SU-DHL-6 (cell line): ENCODE data around the gene IDH2.

Experiments used
- H2AFZ ChIP-seq: fragments of 200-600 bp; sonication (generic); 2 replicates; pipeline ENCODE4 v1.6.1; 2014; ENCODE audit warnings: low read depth, mild to moderate bottlenecking, moderate library complexity, mixed read lengths, antibody characterized with exemption, low read length; ENCODE audit not compliant: severe bottlenecking
- H3F3A ChIP-seq: fragments of 200-600 bp; shearing (Covaris generic); 2 replicates; pipeline ENCODE4 v1.6.0; 2016; ENCODE audit warnings: antibody characterized with exemption, mild to moderate bottlenecking; ENCODE audit not compliant: insufficient read depth
- H3K27ac ChIP-seq: fragments of 200-600 bp; sonication (generic); 2 replicates; pipeline ENCODE4 v1.5.1; 2016; ENCODE audit warnings: low read depth, mild to moderate bottlenecking, low read length, moderate library complexity, mixed read lengths
- H3K27me3 ChIP-seq: fragments of 200-600 bp; sonication (generic), shearing (Covaris generic); 2 replicates; pipeline ENCODE4 v1.6.0; 2014; ENCODE audit warnings: mild to moderate bottlenecking, low read length
- H3K36me3 ChIP-seq: fragments of 200-600 bp; sonication (generic); 2 replicates; pipeline ENCODE4 v1.6.1; 2014; ENCODE audit warnings: mild to moderate bottlenecking, low read length, mixed read lengths
- H3K4me2 ChIP-seq: fragments of 300-600, 200-600 bp; shearing (Covaris generic), sonication (generic); 2 replicates; pipeline ENCODE4 v1.6.0; 2014; ENCODE audit warnings: low read length, low read depth, mild to moderate bottlenecking; ENCODE audit not compliant: poor library complexity, severe bottlenecking
- H3K4me3 ChIP-seq: fragments of 200-600 bp; sonication (generic); 2 replicates; pipeline ENCODE4 v1.5.1; 2014; ENCODE audit warnings: antibody characterized with exemption, low read length, mild to moderate bottlenecking, mixed read lengths; ENCODE audit not compliant: insufficient read depth, poor library complexity, severe bottlenecking
- H3K79me2 ChIP-seq: fragments of 200-600 bp; sonication (generic); 2 replicates; pipeline ENCODE4 v1.6.1; 2014; ENCODE audit warnings: mild to moderate bottlenecking, low read length, moderate library complexity; ENCODE audit not compliant: insufficient read depth
- H3K9ac ChIP-seq: fragments of 200-600 bp; sonication (generic); 2 replicates; pipeline ENCODE4 v1.7.0; 2014; ENCODE audit warnings: mild to moderate bottlenecking, low read length
- H3K9me2 ChIP-seq: fragments of 200-600 bp; sonication (generic); replicated peaks from 2 replicates; pipeline ENCODE4 v1.6.1; 2014; ENCODE audit warnings: low read length; ENCODE audit not compliant: insufficient read depth
- H3K9me3 ChIP-seq: fragments of 200-600 bp; sonication (generic); 2 replicates; pipeline ENCODE4 v1.6.1; 2014; ENCODE audit warnings: low read length, mixed read lengths; ENCODE audit not compliant: insufficient read depth
- H4K20me1 ChIP-seq: fragments of 200-600 bp; sonication (generic); 2 replicates; pipeline ENCODE4 v1.6.1; 2014; ENCODE audit warnings: low read depth, mild to moderate bottlenecking, antibody characterized with exemption, low read length, moderate library complexity, mixed read lengths
- CTCF ChIP-seq: fragments of 200-600 bp; sonication (generic); IDR thresholded peaks from one replicate; pipeline ENCODE4 v1.5.1; 2017; ENCODE audit warnings: antibody characterized with exemption, mild to moderate bottlenecking, low read length, moderate library complexity; ENCODE audit not compliant: insufficient read depth, poor library complexity, severe bottlenecking
- EZH2phosphoT487 ChIP-seq: fragments of 200-600 bp; sonication (generic), shearing (Covaris generic); conservative IDR thresholded peaks from 2 replicates; pipeline ENCODE4 v1.6.1; 2018; ENCODE audit warnings: mild to moderate bottlenecking, antibody characterized with exemption, low read length, moderate library complexity, mixed read lengths

The IDH2 gene

GRCh38 chr15:90036343-90036742, 65.9 kb downstream of the IDH2 start:
- Histone ChIP-seq H3K4me2 (no peak overlapping the region), H3K9ac (no peak overlapping the region)

GRCh38 chr15:90035840-90036230, 66.4 kb downstream of the IDH2 start:
- no peaks in the 10 kb centered on the region for H4K20me1 ChIP-seq
- H3K9me2 ChIP-seq, result no peaks in the 10 kb centered on the region
- H3K79me2 ChIP-seq, result no peaks in the 10 kb centered on the region
- H3K27me3 ChIP-seq, result no peaks in the 10 kb centered on the region
- no peak overlapping the region for H3K9ac ChIP-seq
- H3K4me3 ChIP-seq, result no peak overlapping the region
- H2AFZ ChIP-seq, result no peak overlapping the region
- no peaks in the 10 kb centered on the region for H3K9me3 ChIP-seq
- no peaks in the 10 kb centered on the region for H3K36me3 ChIP-seq
- H3K4me2 ChIP-seq, result no peak overlapping the region
- no peak overlapping the region for H3K27ac ChIP-seq
- no peaks in the 10 kb centered on the region for H3F3A ChIP-seq
- no peak for TF ChIP-seq EZH2phosphoT487
- TF ChIP-seq CTCF, result no peak

More at GRCh38 chr15:90036343-90036742, 65.9 kb downstream of the IDH2 start:
- Histone ChIP-seq H4K20me1 (no peaks in the 10 kb centered on the region), H3F3A (no peaks in the 10 kb centered on the region), H2AFZ (no peak overlapping the region), H3K36me3 (no peaks in the 10 kb centered on the region), H3K27me3 (no peaks in the 10 kb centered on the region), H3K9me2 (no peaks in the 10 kb centered on the region), H3K4me3 (no peak overlapping the region), H3K27ac (no peak overlapping the region), H3K9me3 (no peaks in the 10 kb centered on the region), H3K79me2 (no peaks in the 10 kb centered on the region)
- TF ChIP-seq EZH2phosphoT487, result no peak
- no peak for TF ChIP-seq CTCF

DNA sequence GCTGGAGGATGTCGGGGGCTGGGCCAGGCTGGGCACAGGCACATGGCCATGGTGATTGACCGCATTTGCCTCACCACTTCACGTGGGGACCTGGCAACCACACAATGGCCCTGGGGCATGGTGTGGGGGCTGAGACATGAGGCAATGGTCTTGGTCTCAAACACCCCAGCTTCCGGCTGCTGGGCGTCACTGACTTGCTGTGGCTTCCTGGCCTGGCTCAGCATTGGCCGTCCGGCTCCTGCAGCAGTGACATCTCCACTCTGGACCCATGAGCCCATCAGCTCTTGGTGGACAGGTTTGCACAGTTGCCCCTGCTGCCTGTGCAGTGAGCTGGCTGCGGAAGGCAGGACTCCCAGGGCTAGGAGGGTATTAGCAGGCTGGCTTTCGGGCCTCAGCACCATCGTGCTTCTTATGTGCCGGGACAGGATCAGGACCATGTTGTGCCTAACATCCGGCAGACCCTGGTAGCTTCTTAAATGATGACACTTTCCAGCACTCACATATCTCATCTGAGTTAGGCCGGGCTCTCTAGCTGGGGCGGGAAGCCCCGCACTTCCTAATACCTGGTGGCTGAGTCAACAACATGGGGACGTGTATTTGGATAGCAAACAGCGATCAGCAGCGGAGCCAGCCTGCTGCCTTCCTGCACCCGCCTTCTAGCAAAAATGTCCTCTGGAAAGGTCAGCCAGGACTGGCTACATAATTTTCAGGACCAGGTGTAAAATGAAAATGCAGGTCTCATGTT, 67.0 kb downstream of the IDH2 start:
- TF ChIP-seq EZH2phosphoT487 (no peak), CTCF (no peak)
- Histone ChIP-seq H2AFZ (no peak overlapping the region), H4K20me1 (no peaks in the 10 kb centered on the region), H3K79me2 (no peaks in the 10 kb centered on the region), H3K27ac (no peak overlapping the region), H3K9me2 (no peaks in the 10 kb centered on the region), H3K4me3 (no peak overlapping the region), H3K36me3 (no peaks in the 10 kb centered on the region), H3K4me2 (no peak overlapping the region), H3K9ac (no peak overlapping the region), H3F3A (no peaks in the 10 kb centered on the region), H3K9me3 (no peaks in the 10 kb centered on the region), H3K27me3 (no peaks in the 10 kb centered on the region)
